ENCODE measurements around the gene LUZP2. TPM values are rescaled to one million over a fixed set of nuclear protein-coding genes. Genes with fewer than 3 reads are reported as not detected.

LUZP2 gene
- total RNA-seq, 3 donors from 2014 or later = 1.6 to 5.6 (median 4.4) TPM

DNA sequence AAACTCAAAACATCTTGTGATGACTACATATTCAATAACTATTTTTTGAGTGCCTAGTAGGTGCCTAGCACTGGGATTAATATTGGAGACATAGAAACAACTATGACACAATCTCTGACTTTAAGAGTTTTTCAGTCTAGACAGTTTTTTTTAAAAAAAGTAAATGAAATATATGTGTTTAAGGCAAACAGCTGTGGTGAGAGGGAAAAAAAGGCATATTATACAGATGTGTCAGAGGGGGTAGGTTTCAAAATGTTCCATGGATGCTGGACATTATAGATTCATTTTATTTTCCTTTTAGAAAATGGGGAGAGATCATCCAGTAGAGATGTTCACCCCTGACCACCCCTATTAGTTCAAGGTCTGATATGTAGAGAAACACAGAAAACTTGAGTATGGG, 90.8 kb downstream of the LUZP2 start:
- H3K4me3 ChIP-seq = no peak overlapping the region
- H3K36me3 ChIP-seq (ENCODE audit: low read depth) = no peaks in the 10 kb centered on the region
- no peak for DNase-seq
- TF ChIP-seq, protein P1, sequence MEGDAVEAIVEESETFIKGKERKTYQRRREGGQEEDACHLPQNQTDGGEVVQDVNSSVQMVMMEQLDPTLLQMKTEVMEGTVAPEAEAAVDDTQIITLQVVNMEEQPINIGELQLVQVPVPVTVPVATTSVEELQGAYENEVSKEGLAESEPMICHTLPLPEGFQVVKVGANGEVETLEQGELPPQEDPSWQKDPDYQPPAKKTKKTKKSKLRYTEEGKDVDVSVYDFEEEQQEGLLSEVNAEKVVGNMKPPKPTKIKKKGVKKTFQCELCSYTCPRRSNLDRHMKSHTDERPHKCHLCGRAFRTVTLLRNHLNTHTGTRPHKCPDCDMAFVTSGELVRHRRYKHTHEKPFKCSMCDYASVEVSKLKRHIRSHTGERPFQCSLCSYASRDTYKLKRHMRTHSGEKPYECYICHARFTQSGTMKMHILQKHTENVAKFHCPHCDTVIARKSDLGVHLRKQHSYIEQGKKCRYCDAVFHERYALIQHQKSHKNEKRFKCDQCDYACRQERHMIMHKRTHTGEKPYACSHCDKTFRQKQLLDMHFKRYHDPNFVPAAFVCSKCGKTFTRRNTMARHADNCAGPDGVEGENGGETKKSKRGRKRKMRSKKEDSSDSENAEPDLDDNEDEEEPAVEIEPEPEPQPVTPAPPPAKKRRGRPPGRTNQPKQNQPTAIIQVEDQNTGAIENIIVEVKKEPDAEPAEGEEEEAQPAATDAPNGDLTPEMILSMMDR (IDR thresholded peaks at IDR 0.05) = no peak
- ATAC-seq = no peak
- H3K4me1 ChIP-seq (ENCODE audit: low read depth) = no peaks in the 10 kb centered on the region
- no peaks in the 10 kb centered on the region for H3K9me3 ChIP-seq
- intact Hi-C loops (cut with DNase I, micrococcal nuclease) = no loop called here

DNA sequence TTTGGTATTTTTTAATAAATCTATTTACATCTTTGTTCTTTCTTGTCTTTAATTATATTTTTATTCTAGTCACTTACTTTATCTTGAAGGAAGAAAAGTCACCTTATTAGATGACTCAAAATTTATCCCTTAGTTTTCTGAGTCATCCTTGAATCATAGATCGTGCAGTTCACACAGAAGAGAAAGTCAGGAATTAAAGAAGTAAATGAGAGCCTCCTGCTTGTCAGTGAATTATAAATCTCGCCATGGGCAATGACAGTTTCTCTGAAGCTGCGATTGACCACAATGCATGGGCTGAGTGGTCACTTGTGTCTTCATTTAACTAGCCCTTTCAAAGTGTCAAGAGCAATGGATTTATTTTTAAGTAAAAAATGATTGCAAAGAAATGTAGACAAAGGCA, 91.2 kb downstream of the LUZP2 start:
- intact Hi-C loops (cut with DNase I, micrococcal nuclease) = no loop called here
- no peak overlapping the region for H3K4me3 ChIP-seq
- H3K9me3 ChIP-seq = no peaks in the 10 kb centered on the region
- DNase-seq = no peak
- ATAC-seq = no peak
- H3K36me3 ChIP-seq (ENCODE audit: low read depth) = no peaks in the 10 kb centered on the region
- H3K4me1 ChIP-seq (ENCODE audit: low read depth) = no peaks in the 10 kb centered on the region
- TF ChIP-seq, protein P1 (IDR thresholded peaks at IDR 0.05) = no peak

DNA sequence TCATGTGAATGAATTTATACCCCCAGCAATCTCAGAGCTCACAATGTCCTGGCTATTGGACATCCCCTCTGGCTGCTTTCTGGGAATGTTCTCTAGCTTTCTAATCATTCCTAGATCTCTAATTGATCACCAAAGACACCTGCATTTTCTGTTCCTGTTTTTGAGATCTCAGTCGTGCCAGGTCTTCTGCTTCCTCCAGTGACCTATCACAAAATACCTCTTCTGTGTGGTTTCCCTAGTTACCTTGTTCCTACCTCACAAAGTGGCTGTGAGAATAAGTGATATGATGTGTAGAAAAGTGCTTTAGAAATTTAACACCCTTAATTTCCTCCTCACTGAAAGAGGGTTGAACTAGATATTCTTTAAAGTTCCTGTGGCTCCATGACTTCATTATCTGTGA, 92.2 kb downstream of the LUZP2 start:
- Histone ChIP-seq H3K36me3 (ENCODE audit: low read depth) (no peaks in the 10 kb centered on the region), H3K4me1 (ENCODE audit: low read depth) (no peaks in the 10 kb centered on the region), H3K9me3 (no peaks in the 10 kb centered on the region), H3K4me3 (no peak overlapping the region)
- intact Hi-C loops (cut with DNase I, micrococcal nuclease) = no loop called here
- no peak for DNase-seq
- TF ChIP-seq, protein P1 (IDR thresholded peaks at IDR 0.05) = no peak
- no peak for ATAC-seq

DNA sequence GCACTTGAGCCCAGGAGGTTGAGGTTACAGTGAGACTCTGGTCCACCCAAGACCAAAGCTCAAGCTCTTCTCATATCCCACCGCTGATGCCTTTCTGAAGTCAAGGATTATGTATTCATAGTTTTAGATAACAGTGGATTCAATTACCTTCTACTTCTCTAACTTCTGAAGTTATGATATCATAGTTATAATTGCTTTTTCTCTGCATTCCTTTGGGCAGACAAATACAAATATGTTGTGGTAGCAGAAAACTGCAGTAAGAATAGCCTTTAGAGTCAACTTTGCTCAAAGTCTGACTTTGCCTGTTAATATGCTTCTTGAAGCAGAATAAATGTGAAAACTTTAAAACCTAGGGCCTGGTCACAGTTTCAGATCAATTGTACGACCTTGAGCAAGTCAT, 94.4 kb downstream of the LUZP2 start:
- Histone ChIP-seq H3K9me3 (no peaks in the 10 kb centered on the region), H3K36me3 (ENCODE audit: low read depth) (no peaks in the 10 kb centered on the region), H3K4me1 (ENCODE audit: low read depth) (no peaks in the 10 kb centered on the region), H3K4me3 (no peak overlapping the region)
- TF ChIP-seq, protein P1 (IDR thresholded peaks at IDR 0.05) = no peak
- intact Hi-C loops (cut with DNase I, micrococcal nuclease) = no loop called here
- no peak for ATAC-seq
- no peak for DNase-seq

DNA sequence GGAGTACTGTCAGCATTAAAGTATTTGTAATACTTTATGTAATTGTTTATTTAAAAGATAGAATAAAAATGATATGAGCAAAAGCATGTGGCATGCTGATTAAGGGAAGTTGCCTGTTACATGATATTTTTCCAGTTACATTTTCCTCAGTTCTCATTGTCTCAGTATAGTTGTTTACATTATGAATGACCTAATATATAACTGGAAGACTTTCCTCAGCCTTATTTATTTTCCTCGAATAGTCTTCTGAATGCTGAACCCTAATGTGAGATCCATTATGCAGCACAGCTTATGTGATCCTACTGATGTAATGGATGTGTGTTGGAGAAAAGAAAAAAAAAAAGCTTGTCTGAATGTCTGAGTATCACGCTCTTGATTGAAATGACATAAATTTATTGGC, 95.5 kb downstream of the LUZP2 start:
- ATAC-seq = no peak
- no peaks in the 10 kb centered on the region for H3K9me3 ChIP-seq
- intact Hi-C loops (cut with DNase I, micrococcal nuclease) = no loop called here
- TF ChIP-seq, protein P1 (IDR thresholded peaks at IDR 0.05) = no peak
- no peak for DNase-seq
- H3K4me1 ChIP-seq (ENCODE audit: low read depth) = no peaks in the 10 kb centered on the region
- H3K36me3 ChIP-seq (ENCODE audit: low read depth) = no peaks in the 10 kb centered on the region
- no peak overlapping the region for H3K4me3 ChIP-seq

DNA sequence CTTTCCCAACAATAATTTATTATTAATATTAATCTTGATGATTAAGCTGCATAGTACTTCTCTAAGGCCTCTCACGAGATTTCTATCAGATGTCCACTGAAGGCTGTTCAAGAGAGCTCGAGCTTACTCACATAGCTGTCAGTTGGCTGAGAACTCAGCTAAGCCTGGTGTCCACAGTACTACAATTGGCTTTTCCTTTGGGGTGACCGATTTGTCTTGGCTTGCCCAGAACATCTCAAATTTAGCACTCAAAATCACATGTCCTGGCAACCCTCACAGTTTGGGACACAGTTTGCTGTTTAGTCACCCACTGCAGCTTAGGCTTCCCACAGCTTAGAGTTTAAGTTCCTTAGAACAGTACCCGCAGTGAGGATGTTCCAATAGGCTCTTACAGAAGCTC, 96.5 kb downstream of the LUZP2 start:
- no peaks in the 10 kb centered on the region for H3K4me1 ChIP-seq (ENCODE audit: low read depth)
- intact Hi-C loops (cut with DNase I, micrococcal nuclease) = no loop called here
- H3K9me3 ChIP-seq = no peaks in the 10 kb centered on the region
- DNase-seq (no peak), ATAC-seq (no peak)
- no peak overlapping the region for H3K4me3 ChIP-seq
- no peaks in the 10 kb centered on the region for H3K36me3 ChIP-seq (ENCODE audit: low read depth)
- TF ChIP-seq, protein P1 (IDR thresholded peaks at IDR 0.05) = no peak
